ENCODE results near the gene HOXA10.

Gene HOXA10

DNA sequence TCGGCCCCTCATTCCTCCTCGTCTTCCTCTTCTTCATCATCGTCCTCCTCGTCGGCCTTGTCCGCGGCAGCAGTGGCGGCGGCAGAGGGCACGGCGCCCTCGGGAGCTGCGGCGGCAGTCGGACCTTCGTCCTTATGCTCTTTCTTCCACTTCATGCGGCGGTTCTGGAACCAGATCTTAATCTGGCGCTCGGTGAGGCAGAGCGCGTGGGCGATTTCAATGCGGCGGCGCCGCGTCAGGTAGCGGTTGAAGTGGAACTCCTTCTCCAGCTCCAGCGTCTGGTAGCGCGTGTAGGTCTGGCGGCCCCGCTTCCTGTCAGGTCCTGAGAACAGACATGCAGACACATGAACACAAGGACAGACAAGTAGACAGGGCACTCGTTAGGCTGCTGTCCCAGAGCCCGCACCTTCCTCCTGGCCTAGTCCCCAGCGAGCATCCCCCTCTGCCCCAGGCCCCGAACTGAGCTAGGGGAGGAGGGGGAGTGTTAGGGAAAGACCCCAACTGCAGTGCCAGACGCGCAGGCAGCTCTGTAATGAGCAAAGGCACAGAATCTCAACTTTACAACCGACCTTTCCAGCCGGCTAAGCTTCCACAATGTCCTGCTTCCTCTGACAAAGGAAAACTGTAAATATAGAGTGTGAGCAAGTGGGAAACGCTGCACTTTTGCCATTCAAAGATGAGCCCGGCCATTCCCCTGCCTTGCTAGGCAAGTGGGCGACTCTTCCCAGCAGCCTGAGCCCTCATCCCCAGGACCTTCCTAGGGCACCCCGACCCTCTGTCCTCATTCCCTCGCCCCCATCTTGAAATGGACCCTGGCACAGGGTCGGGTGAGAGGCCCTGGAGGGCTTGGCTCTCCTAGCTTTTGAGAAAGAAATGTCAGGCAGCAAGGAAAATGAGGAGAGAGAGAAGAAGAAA is 19.0 kb downstream of the HOXA10 start:
- no peak for DNase-seq

GRCh38 chr7:27154369-27154768 is 19.8 kb downstream of the HOXA10 start:
- no peak for DNase-seq

DNA sequence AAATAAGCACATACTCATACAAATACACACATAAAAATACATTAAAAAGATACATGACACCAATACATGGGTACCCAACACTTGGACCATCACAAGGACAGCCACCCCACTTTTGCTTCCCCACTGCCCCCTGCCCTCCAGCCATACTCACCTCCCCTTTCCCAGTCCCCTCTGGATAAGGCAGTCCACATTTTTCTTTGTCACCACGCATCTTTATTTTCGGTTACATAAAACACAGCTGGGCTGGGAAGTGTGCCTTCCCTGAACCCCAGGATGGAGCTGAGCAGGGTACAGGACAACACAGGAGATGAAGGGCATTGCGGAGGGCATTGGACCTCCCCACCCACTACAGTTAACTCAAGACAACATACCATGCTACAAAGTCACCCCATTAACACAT is 20.6 kb downstream of the HOXA10 start:
- no peak for DNase-seq

DNA sequence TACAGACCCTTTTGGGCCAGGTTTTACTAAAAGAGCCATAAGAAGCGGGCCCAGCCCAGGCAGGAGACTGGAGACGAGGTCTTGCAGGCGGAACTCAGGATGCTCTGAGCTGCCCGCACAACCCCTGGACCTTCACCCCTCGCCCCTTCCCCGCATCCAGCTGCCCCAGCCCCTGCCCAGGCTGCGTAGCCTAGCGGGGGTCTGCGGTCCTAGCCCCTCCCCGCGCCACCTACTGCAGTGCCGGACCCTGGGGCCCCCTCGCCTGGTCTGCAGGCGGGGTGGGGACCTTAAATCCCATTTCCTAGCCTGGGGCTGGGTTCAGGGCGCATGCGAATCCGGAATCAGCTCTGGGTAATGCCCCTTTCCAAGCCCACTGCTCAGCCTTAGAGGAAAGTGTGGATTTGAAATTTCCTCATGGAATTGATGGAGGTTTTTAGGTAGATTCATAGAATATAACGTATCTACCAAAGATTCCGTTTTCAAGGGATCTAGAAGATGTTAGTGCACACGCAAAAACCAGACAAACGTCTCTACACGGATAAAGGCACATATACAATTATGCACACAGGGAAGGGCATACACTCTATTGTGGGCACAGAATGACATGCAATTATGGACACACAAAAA is 21.2 kb downstream of the HOXA10 start:
- DNase-seq = no peak

DNA sequence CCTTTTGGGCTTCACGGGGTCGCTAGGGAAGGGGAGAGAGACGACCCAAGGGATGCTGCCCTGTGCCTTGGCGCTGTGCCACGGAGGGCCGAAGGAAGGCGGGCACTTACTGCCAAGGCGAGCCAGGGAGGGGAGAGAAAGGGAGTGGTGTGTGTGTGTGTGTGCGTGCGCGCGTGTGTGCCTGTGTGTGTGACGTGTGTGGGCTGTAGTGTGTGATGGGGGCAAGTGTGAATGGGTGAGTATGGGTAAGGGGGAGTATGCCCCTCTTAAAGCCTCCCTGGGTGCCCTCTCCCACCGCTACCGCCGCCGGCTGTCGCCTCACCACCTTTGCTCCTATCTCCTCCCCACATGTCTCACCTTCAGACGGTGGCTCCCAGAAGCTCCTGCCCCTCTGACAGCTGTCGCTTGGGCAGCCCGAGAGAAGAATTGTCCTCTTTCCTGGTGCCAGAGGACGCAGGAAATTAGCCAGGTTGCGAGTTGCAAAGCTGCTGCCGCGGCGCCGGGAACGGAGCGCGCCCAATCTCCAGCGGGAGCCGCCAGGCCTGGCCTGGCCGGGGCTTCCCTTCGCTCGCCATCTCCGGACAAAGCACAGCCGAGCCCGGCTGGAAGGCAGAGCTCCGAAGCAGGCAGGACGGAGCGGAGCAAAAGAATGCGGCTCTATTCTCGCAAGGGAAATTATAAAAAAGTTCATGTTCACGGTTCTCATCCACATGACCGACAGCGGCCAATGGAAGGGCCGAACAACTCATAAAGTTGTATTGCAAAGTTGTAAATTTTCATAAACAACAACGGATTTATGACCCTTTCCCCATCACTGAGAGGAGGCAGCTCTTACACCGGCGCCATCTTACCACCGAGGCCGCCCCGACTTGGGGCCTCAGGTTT is 21.9 kb downstream of the HOXA10 start, which contains the start of gene HOXA3:
Gene HOXA3, minus strand, starts transcription at position 653 of the 885 bp plus-strand sequence. CDS start 41,943 bp downstream, outside the sequence.
- DNase-seq = no peak

DNA sequence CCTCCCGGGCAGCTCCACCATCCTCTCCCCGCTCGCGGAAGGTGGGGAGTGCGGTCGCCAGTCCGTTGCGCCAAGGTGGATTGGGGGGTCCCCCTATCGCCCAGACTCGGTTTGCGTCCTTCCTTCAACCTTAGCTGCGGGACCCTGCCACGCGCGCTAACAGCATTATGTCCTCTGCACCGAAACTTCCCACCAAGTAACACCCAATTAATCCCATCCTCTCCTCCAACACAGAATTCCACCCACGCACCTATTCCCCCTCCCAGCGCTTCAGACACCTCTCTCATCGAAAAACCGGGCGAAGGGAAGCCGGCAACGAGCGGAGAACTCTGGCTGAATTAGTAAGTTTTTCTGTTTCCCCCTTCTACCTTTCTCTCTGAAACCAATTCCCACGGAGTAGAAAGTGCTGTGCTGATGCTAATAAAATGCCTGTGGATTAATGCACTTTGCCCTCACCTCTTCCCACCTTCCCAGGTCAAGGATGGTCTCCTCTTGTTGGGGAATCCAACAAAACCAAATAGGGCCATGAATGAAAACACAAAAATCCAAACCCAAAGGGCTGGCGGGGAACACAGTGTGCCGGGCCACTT is 22.7 kb downstream of the HOXA10 start:
- DNase-seq = no peak

- peak in 1 of 2 experiments; percentile 94 for DNase-seq
Measured at GRCh38 chr7:27150568-27151340, 23.4 kb downstream of the HOXA10 start.

- peak in 1 of 2 experiments; percentile 63 for DNase-seq
Measured at GRCh38 chr7:27149842-27150567, 24.1 kb downstream of the HOXA10 start.

GRCh38 chr7:27148756-27149641 is 25.1 kb downstream of the HOXA10 start:
- peak in 1 of 2 experiments; percentile 49 for DNase-seq

DNA sequence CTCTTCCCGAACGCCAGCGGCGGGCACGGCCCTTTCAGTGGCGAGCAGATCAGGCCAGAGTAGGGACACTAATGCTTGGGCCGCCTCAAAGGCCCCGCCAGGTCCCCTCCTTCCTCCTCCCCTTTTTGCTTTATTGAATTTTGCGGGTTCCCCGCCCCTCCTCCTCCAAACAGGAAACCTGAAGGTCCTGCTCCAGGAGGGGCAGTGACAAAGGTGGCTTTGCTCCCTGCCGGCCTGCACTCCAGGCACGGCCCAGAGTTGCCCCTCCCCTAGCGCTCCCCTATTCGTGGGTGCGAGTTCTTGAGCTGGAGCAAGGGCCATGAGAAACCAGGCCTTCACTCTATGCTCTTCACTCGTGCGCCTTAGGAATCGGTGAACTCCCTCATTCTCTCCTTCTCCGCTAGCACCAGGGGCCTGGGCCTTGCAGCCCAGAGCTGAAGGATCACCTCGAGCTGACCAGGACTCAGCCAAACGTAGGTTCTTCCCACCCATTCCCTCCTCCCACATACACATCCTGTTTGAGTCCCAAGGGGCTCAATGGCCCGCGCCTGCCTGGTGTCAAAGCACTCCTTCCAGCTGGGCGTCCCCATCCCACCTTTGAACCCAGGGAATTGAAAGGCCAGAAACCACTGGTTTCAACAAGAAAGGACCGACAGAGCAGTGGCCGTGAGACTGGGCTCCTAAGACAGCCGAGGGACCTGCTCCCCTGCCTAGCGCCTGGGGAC is 25.9 kb downstream of the HOXA10 start:
- no peak for DNase-seq

- DNase-seq = no peak
Measured at GRCh38 chr7:27147199-27148030, 26.7 kb downstream of the HOXA10 start, which contains the start of gene HOXA6. Gene HOXA6, minus strand, starts transcription at chr7:27147774. Its CDS starts 25 bp downstream, at chr7:27147749.

- no peak for DNase-seq
Measured at GRCh38 chr7:27146491-27147198, 27.5 kb downstream of the HOXA10 start.

GRCh38 chr7:27145914-27146412 is 28.2 kb downstream of the HOXA10 start:
- no peak for DNase-seq

DNA sequence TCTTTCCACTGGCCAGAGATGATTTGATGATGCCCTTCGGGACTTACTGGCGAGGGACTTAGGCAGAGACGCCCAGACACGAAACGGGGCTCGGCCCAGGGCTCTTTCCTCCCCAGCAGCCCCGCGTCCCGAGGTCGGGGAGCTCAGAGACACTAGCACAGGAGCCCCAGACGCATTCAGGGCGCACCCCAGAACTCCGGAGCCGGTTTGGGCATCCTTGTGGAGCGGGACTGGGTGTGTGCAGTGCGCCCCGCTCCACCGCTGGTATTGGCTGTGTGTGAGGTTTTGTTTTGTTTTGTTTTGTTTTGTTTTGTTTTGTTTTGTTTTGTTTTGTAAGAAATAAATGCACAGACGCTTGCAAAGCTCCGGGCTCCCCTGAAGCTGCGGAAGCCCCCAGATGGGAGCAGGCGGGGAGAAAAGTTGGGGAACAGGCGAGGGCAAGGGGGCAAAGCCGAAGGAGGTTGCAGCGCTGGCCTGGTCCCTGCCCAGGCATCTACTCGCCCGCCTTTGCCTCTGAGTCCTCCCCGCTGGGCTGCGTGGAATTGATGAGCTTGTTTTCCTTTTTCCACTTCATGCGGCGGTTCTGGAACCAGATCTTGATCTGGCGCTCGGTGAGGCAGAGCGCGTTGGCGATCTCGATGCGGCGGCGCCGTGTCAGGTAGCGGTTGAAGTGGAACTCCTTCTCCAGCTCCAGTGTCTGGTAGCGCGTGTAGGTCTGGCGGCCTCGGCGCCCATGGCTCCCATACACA is 28.8 kb downstream of the HOXA10 start:
- no peak for DNase-seq

- no peak for DNase-seq
Measured at GRCh38 chr7:27144781-27145164, 29.3 kb downstream of the HOXA10 start.

- no peak for DNase-seq
Measured at GRCh38 chr7:27143950-27144780, 30.0 kb downstream of the HOXA10 start.
